ENCODE measurements around the gene ST3GAL4.

Gene ST3GAL4

GRCh38 chr11:126337126-126337473 lies 18.4 kb upstream of the ST3GAL4 start:
- no peak for TF ChIP-seq CTCF (IDR thresholded peaks at IDR 0.05; ENCODE audit: extremely low read depth, missing control alignments)

GRCh38 chr11:126337474-126338241 lies 17.8 kb upstream of the ST3GAL4 start:
- no peak for DNase-seq (ENCODE audit: low spot score)
- no peak for TF ChIP-seq CTCF (IDR thresholded peaks at IDR 0.05; ENCODE audit: extremely low read depth, missing control alignments)

More at GRCh38 chr11:126337126-126337473, 18.4 kb upstream of the ST3GAL4 start:
- no peak for DNase-seq (ENCODE audit: low spot score)

GRCh38 chr11:126338346-126339055 lies 17.0 kb upstream of the ST3GAL4 start:
- TF ChIP-seq CTCF (IDR thresholded peaks at IDR 0.05; ENCODE audit: extremely low read depth, missing control alignments) = no peak
- no peak for DNase-seq (ENCODE audit: low spot score)

- TF ChIP-seq CTCF (IDR thresholded peaks at IDR 0.05; ENCODE audit: extremely low read depth, missing control alignments) = no peak
- no peak for DNase-seq (ENCODE audit: low spot score)
These were observed 16.2 kb upstream of the ST3GAL4 start for GRCh38 chr11:126339073-126339862.

GRCh38 chr11:126339863-126340434 lies 15.5 kb upstream of the ST3GAL4 start:
- DNase-seq (ENCODE audit: low spot score) = no peak
- TF ChIP-seq CTCF (IDR thresholded peaks at IDR 0.05; ENCODE audit: extremely low read depth, missing control alignments) = no peak

GRCh38 chr11:126340960-126341606 lies 14.4 kb upstream of the ST3GAL4 start:
- no peak for DNase-seq (ENCODE audit: low spot score)
- no peak for TF ChIP-seq CTCF (IDR thresholded peaks at IDR 0.05; ENCODE audit: extremely low read depth, missing control alignments)
